ENCODE data around the gene GABRB1. TPM values are rescaled to one million over a fixed set of nuclear protein-coding genes. Genes with fewer than 3 reads are reported as not detected.

GABRB1 gene
- total RNA-seq, 1 donor from 2014 or later = 0.55 TPM

GRCh38 chr4:47386146-47386545, 354.8 kb downstream of the GABRB1 start:
- no peak for DNase-seq (ENCODE audit: low spot score)

GRCh38 chr4:47386561-47387235, 355.3 kb downstream of the GABRB1 start:
- no peak for DNase-seq (ENCODE audit: low spot score)

GRCh38 chr4:47390428-47391125, 359.2 kb downstream of the GABRB1 start:
- no peak for DNase-seq (ENCODE audit: low spot score)

GRCh38 chr4:47391256-47391655, 359.9 kb downstream of the GABRB1 start:
- no peak for DNase-seq (ENCODE audit: low spot score)

GRCh38 chr4:47406408-47406807, 375.0 kb downstream of the GABRB1 start:
- DNase-seq (ENCODE audit: low spot score) = no peak

- no peak for DNase-seq (ENCODE audit: low spot score)
These were observed 378.9 kb downstream of the GABRB1 start for GRCh38 chr4:47410271-47410670.

- DNase-seq (ENCODE audit: low spot score) = no peak
These were observed 382.2 kb downstream of the GABRB1 start for GRCh38 chr4:47413521-47413920.

- DNase-seq (ENCODE audit: low spot score) = no peak
These were observed 384.4 kb downstream of the GABRB1 start for GRCh38 chr4:47415719-47416118.

GRCh38 chr4:47418147-47418546, 386.8 kb downstream of the GABRB1 start:
- no peak for DNase-seq (ENCODE audit: low spot score)

GRCh38 chr4:47419296-47419695, 387.9 kb downstream of the GABRB1 start:
- no peak for DNase-seq (ENCODE audit: low spot score)

- DNase-seq (ENCODE audit: low spot score) = no peak
These were observed 394.3 kb downstream of the GABRB1 start for GRCh38 chr4:47425628-47426027.

GRCh38 chr4:47427935-47428334, 396.6 kb downstream of the GABRB1 start:
- DNase-seq (ENCODE audit: low spot score) = no peak

GRCh38 chr4:47432749-47433148, 401.4 kb downstream of the GABRB1 start:
- DNase-seq (ENCODE audit: low spot score) = no peak

- no peak for DNase-seq (ENCODE audit: low spot score)
These were observed 403.6 kb downstream of the GABRB1 start for GRCh38 chr4:47434931-47435330.

- DNase-seq (ENCODE audit: low spot score) = no peak
These were observed 411.6 kb downstream of the GABRB1 start for GRCh38 chr4:47442980-47443379.

GRCh38 chr4:47444031-47444430, 412.7 kb downstream of the GABRB1 start:
- DNase-seq (ENCODE audit: low spot score) = no peak

GRCh38 chr4:47451657-47452056, 420.3 kb downstream of the GABRB1 start:
- no peak for DNase-seq (ENCODE audit: low spot score)

- DNase-seq (ENCODE audit: low spot score) = no peak
These were observed 431.4 kb downstream of the GABRB1 start for GRCh38 chr4:47462799-47463234.

- peak; percentile 97 for DNase-seq (ENCODE audit: low spot score)
These were observed 432.0 kb downstream of the GABRB1 start, which contains the start of gene COMMD8 for GRCh38 chr4:47463235-47463956. COMMD8 (minus strand) TSS chr4:47463702; CDS start chr4:47463651, 51 bp downstream.

GRCh38 chr4:47465004-47465403, 433.6 kb downstream of the GABRB1 start:
- DNase-seq (ENCODE audit: low spot score) = no peak

- DNase-seq (ENCODE audit: low spot score) = no peak
These were observed 434.9 kb downstream of the GABRB1 start for GRCh38 chr4:47466056-47466785.
